Fibroblast of lung (primary cell): Measurements from ENCODE around the gene SREBF1. TPM values are rescaled to one million over a fixed set of nuclear protein-coding genes. Genes with fewer than 3 reads are reported as not detected.

Experiments used
- DNase-seq, 2 donors: peaks; one replicate each; pipeline versions ENCODE4 v3.0.0 to v3.0.0-alpha.2; 2010; ENCODE audit warnings: low read depth in 2 of 2
- H2AFZ ChIP-seq: 2 replicates; pipeline ENCODE4 v1.5.1; 2012; ENCODE audit warnings: low read length, control low read depth, inconsistent platforms
- H3K27ac ChIP-seq: 2 replicates; pipeline ENCODE4 v1.5.1; 2011; ENCODE audit warnings: low read length, control low read depth; ENCODE audit not compliant: insufficient read depth
- H3K27me3 ChIP-seq: 2 replicates; pipeline ENCODE4 v1.5.1; 2011; ENCODE audit warnings: mild to moderate bottlenecking, low read length; ENCODE audit not compliant: control insufficient read depth, insufficient read depth
- H3K36me3 ChIP-seq: 2 replicates; pipeline ENCODE4 v1.5.1; 2011; ENCODE audit warnings: low read length; ENCODE audit not compliant: control insufficient read depth, insufficient read depth
- H3K4me1 ChIP-seq: 2 replicates; pipeline ENCODE4 v1.5.1; 2011; ENCODE audit warnings: low read length; ENCODE audit not compliant: control insufficient read depth, insufficient read depth; ENCODE audit errors: extremely low read depth
- H3K4me2 ChIP-seq: 2 replicates; pipeline ENCODE4 v1.5.1; 2011; ENCODE audit warnings: low read length, control low read depth; ENCODE audit not compliant: insufficient read depth; ENCODE audit errors: extremely low read depth
- H3K4me3 ChIP-seq, 4 experiments: fragments of 200-600 bp in 1 of 4; sonication (generic) in 1 of 4; replicated peaks in 1 of 4; 2 replicates each; pipeline ENCODE4 v1.5.1; 2011 to 2016; ENCODE audit warnings: low read length in 4 of 4, low read depth in 3 of 4, mild to moderate bottlenecking in 3 of 4, control low read depth in 2 of 4, inconsistent platforms in 1 of 4, mixed read lengths in 1 of 4; ENCODE audit not compliant: insufficient read depth in 1 of 4; ENCODE audit errors: control extremely low read depth in 1 of 4
- H3K79me2 ChIP-seq: 2 replicates; pipeline ENCODE4 v1.5.1; 2012; ENCODE audit warnings: mild to moderate bottlenecking, low read length, inconsistent platforms; ENCODE audit not compliant: control insufficient read depth, insufficient read depth
- H3K9ac ChIP-seq: 2 replicates; pipeline ENCODE4 v1.5.1; 2011; ENCODE audit warnings: mild to moderate bottlenecking, low read length, control low read depth; ENCODE audit not compliant: insufficient read depth
- H3K9me3 ChIP-seq: 2 replicates; pipeline ENCODE4 v1.5.1; 2012; ENCODE audit warnings: low read depth, low read length; ENCODE audit not compliant: control insufficient read depth, insufficient read depth
- H4K20me1 ChIP-seq: 2 replicates; pipeline ENCODE4 v1.5.1; 2011; ENCODE audit warnings: low read length; ENCODE audit not compliant: control insufficient read depth, insufficient read depth; ENCODE audit errors: extremely low read depth
- EZH2 ChIP-seq: IDR thresholded peaks from 2 replicates; pipeline ENCODE4 v1.5.1; 2012; ENCODE audit warnings: low read length, control low read depth, mild to moderate bottlenecking; ENCODE audit errors: missing control alignments
- polyA plus RNA-seq, 2 donors: library from polyadenylated mRNA; depleted of rRNA in 1 of 2; stranded (reverse) in 1 of 2; unstranded in 1 of 2; fragments of >200 nt; gene quantifications; 2 replicates each; pipeline ENCODE4 v1.2.1, GENCODE V29; 2011 to 2012; ENCODE audit warnings: missing spikeins in 1 of 2
- total RNA-seq: library from RNA; depleted of rRNA; stranded (reverse); fragments of >200 nt; gene quantifications from 2 replicates; pipeline ENCODE4 v1.2.1, GENCODE V29; 2014
- TF ChIP-seq, protein P1 (sequence below), 2 donors: IDR thresholded peaks in 1 of 2; conservative IDR thresholded peaks in 1 of 2; 1 replicate in 1 of 2; 2 replicates in 1 of 2; pipeline ENCODE4 v1.5.1; 2011 to 2012; ENCODE audit warnings: low read length in 2 of 2, control low read depth in 1 of 2, inconsistent platforms in 1 of 2, low read depth in 1 of 2, mild to moderate bottlenecking in 1 of 2

Gene SREBF1
- total and polyA plus RNA-seq, 2 donors (not counting 1 experiment from before 2014, with no cell fraction given) = 29.7 to 77.6 TPM

DNA sequence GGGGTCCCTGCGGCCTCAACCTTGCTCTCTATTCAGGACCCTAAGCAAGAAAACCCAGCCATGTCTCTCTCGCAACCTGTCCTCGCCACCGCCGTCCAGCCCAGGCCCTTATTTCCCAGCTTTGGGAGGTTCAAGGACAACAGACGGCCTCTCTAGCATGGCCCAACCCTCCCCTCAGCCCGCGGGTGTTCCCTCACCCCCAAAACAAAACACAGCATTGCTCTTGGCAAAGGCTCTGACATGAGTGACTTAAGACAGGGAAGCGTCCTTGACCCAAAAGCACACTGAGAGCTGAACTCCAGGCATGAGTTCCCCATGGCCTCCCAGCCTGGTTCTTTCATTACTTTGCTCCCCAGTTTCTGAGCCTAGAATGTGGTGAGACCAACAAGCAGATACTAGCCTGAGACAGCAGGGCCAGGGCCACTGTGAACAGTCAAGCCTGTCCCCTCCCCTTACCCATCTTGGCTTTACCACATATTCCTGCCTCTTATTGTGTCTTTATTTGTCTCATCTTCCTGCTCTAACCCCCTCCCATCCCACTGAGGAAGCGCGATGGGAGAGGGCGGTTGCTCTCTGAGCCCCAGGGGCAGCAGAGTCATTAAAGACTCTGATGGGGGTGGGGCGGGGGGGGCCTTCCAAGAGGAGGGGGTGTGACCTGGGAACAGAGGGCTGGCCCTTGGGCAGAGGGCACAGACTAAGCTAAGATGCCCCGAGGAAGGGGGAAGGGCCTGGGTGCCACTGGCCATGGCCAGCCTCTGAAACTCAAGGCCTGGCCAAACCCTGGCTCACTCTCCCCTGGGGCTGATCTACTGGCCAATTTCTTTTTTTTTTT is 11.8 kb downstream of the SREBF1 start:
- TF ChIP-seq, protein P1, sequence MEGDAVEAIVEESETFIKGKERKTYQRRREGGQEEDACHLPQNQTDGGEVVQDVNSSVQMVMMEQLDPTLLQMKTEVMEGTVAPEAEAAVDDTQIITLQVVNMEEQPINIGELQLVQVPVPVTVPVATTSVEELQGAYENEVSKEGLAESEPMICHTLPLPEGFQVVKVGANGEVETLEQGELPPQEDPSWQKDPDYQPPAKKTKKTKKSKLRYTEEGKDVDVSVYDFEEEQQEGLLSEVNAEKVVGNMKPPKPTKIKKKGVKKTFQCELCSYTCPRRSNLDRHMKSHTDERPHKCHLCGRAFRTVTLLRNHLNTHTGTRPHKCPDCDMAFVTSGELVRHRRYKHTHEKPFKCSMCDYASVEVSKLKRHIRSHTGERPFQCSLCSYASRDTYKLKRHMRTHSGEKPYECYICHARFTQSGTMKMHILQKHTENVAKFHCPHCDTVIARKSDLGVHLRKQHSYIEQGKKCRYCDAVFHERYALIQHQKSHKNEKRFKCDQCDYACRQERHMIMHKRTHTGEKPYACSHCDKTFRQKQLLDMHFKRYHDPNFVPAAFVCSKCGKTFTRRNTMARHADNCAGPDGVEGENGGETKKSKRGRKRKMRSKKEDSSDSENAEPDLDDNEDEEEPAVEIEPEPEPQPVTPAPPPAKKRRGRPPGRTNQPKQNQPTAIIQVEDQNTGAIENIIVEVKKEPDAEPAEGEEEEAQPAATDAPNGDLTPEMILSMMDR (conservative IDR thresholded peaks at IDR 0.05 in 1 of 2, IDR thresholded peaks at IDR 0.05 in 1 of 2; ENCODE audit: low read depth in 1 of 2, low read length in 2 of 2) = no peak
- TF ChIP-seq EZH2 = no peak
- no peaks in the 10 kb centered on the region for H3K27me3 ChIP-seq
- H3K9me3 ChIP-seq = no peaks in the 10 kb centered on the region
- H2AFZ ChIP-seq = no peak overlapping the region
- DNase-seq = no peak
- H3K4me2 ChIP-seq = peak overlapping the region; percentile 63
- peaks cover 9% of the 10 kb centered on the region for H3K36me3 ChIP-seq
- H3K4me1 ChIP-seq = peaks cover 47% of the 10 kb centered on the region
- no peak overlapping the region for H3K9ac ChIP-seq
- H3K27ac ChIP-seq = peak overlapping the region; percentile 79
- no peaks in the 10 kb centered on the region for H4K20me1 ChIP-seq
- H3K79me2 ChIP-seq = peaks cover 82% of the 10 kb centered on the region
- no peak overlapping the region for H3K4me3 ChIP-seq

DNA sequence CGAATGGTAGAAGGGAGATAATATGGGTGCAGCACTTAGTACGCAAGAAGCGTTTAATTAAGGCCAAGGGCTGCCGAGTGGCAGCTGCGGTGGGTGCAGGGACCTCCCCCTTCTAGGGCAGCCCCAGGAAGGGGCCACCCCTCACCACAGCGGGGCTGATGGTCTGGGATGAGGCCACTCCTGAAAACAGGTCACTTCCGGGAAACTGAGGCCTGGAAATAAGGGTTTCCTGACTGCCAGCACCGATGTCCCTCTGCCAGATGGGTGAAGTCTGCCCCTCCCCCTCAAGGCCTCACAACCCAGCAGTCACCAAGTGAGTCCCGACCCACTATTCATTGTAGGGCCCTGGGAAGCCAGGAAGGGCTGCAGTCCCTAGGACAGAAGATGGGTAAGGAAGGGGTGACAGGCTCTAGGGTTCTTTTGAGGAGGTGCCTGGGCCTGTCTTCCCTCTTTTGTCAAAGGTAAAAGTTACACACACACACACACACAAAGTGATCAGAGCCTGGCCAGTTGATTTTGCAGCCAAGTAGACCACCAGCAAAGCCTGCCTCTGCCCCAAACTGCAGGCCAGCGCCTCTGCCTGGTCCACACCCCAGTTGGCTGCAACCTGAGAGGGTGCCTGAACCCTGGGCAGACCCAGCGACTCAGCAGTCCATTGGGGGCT is 12.5 kb downstream of the SREBF1 start:
- H3K27ac ChIP-seq = peak overlapping the region; percentile 79
- H3K4me1 ChIP-seq = peaks cover 54% of the 10 kb centered on the region
- peaks cover 76% of the 10 kb centered on the region for H3K79me2 ChIP-seq
- no peak overlapping the region for H3K9ac ChIP-seq
- H2AFZ ChIP-seq = no peak overlapping the region
- peak overlapping the region; percentile 63 for H3K4me2 ChIP-seq
- no peak for DNase-seq
- H3K36me3 ChIP-seq = peaks cover 15% of the 10 kb centered on the region
- H3K9me3 ChIP-seq = no peaks in the 10 kb centered on the region
- H3K4me3 ChIP-seq = peak overlapping the region in 2 of 4 experiments; percentile 28 to 34
- H3K27me3 ChIP-seq = no peaks in the 10 kb centered on the region
- TF ChIP-seq EZH2 = no peak
- TF ChIP-seq, protein P1 (conservative IDR thresholded peaks at IDR 0.05 in 1 of 2, IDR thresholded peaks at IDR 0.05 in 1 of 2; ENCODE audit: low read depth in 1 of 2, low read length in 2 of 2) = no peak
- H4K20me1 ChIP-seq = no peaks in the 10 kb centered on the region

DNA sequence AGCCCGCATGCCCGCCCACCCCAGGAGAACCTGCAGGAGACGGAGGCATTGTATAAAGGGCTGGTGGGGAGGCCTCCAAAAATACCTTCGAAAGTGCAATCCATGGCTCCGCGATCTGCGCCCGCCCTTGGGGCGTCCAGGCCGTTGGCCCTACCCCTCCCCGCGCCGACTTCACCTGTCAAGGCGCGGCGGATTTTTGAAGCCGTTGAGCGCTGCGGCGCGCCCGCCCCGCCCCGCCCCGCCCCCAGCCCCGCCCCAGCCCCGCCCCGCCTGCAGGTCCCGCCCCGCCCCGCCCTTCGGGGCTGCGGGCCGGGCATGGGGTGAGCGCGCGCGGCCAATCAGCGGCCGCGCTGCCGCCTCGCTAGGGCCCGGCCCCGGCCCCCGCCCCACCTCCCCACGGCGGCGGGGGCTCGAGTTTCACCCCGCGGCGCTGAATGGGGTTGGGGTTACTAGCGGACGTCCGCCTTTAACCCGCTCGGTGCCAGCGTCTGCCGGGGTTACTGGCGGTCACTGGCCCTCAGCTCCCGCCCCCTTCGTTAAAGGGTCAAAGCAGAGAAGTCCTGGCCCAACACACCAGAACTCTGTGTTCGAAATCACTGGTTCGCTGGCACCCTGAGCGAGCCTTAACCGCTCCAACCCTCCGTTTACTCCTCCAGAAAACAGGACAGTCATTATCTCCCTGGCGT is 13.2 kb downstream of the SREBF1 start:
- peak overlapping the region; percentile 32 for H3K9ac ChIP-seq
- H2AFZ ChIP-seq = no peak overlapping the region
- H3K27ac ChIP-seq = peak overlapping the region; percentile 79
- no peaks in the 10 kb centered on the region for H3K27me3 ChIP-seq
- H3K36me3 ChIP-seq = peaks cover 21% of the 10 kb centered on the region
- H3K79me2 ChIP-seq = peaks cover 75% of the 10 kb centered on the region
- no peak for TF ChIP-seq EZH2
- TF ChIP-seq, protein P1 (conservative IDR thresholded peaks at IDR 0.05 in 1 of 2, IDR thresholded peaks at IDR 0.05 in 1 of 2; ENCODE audit: low read depth in 1 of 2, low read length in 2 of 2) = no peak
- H3K4me3 ChIP-seq = peak overlapping the region; percentile 52 to 80 (median 65)
- H3K9me3 ChIP-seq = no peaks in the 10 kb centered on the region
- peak; percentile 73 to 74 for DNase-seq
- peak overlapping the region; percentile 98 for H3K4me2 ChIP-seq
- no peaks in the 10 kb centered on the region for H4K20me1 ChIP-seq
- H3K4me1 ChIP-seq = peaks cover 54% of the 10 kb centered on the region
